Stimulated activated CD8-positive, alpha-beta memory T cell treated with anti-CD3 and anti-CD28 coated beads, Interleukin-7, amount 100 ng/mL, for 24 hours (primary cell): ENCODE results near the gene ZNFX1.
"Not testable (repeated sequence)": the region's sequence is repeated elsewhere in the genome, so short reads cannot be mapped to it uniquely, and the experiment has no call there.

Experiments
- DNase-seq: peaks from one replicate; pipeline ENCODE4 v3.0.0-alpha.2; 2020; ENCODE audit warnings: low read depth

The ZNFX1 gene

DNA sequence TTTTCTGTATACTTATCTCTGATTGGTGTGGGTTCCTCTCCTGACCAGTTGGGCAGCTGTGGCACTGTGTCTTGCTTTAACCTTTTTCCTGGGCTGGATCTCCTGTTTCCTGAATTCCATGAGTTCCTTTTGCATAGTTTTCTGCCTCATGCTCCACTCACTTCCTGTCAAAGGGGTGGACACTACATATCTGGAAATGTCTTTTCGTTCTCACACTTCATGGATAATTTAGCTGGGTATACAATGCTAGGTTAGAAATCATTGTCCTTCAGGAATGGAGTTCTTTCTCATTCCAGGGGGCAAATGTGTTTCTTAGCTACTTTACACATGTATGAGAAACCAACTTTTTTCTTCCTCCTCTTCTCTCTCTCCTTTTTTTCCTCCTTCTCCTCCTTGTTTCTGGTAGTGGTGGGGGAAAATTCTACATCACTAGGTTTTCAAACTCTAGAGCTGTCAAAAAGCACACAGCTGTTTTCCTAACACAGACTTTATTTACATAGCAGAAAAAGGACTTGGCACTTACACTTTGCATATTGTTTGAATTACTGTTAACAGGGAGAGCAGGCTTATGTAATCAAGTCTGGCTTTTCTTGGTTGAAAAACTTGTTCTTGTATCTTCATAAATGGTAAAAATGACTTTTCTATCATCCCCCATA lies 67.6 kb downstream of the ZNFX1 start:
- DNase-seq = no peak

- DNase-seq = no peak
Observed at GRCh38 chr20:49207076-49207475, 70.8 kb downstream of the ZNFX1 start.

DNA sequence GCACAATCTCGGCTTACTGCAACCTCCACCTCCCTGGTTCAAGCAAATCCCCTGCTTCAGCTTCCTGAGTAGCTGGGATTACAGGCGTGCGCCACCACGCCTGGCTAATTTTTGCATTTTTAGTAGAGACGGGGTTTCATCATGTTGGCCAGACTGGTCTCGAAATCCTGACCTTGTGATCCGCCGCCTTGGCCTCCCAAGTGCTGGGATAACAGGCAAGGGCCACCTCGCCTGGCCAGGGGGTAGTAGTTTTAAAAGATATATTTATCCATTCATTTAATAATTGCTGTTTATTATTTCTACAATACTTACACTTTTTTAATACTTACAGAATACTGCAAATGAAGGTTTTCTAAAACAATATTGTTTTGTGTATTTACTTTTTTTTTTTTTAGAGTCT lies 74.1 kb downstream of the ZNFX1 start:
- no peak for DNase-seq

GRCh38 chr20:49203011-49203410 lies 74.8 kb downstream of the ZNFX1 start:
- DNase-seq = no peak

DNA sequence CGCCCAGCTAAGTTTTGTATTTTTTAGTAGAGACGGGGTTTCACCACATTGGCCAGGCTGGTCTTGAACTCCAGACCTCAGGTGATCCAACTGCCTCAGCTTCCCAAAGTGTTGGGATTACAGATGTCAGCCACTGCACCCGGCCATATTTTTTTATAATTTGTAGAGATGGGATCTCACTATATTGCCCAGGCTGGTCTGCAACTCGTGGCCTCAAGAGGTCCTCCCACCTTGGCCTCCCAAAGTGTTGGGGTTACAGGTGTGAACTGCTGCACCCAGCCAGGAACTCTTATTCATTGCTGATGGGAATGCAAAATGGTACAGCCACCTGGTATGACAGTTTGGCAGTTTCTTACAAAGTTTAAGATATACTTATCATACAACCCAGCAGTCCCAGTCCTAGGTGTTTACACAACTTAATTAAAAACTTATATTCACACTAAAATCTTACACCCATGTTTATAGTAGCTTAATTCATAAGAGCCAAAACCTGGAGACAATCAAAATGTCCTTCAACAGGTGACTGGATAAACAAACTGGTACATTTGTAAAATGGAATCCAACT lies 78.0 kb downstream of the ZNFX1 start:
- DNase-seq = no peak

GRCh38 chr20:49192944-49193518 lies 84.8 kb downstream of the ZNFX1 start:
- DNase-seq = not testable (repeated sequence)
